NT2/D1 (cell line): Measurements from ENCODE around the gene PNLIP.

Experiments
- YY1 ChIP-seq: IDR thresholded peaks from 2 replicates; pipeline ENCODE4 v1.6.1; 2011; ENCODE audit not compliant: insufficient read length, insufficient read depth
- ZNF274 ChIP-seq: IDR thresholded peaks from 2 replicates; pipeline ENCODE4 v1.6.1; 2011; ENCODE audit warnings: mild to moderate bottlenecking, low read depth, low read length

DNA sequence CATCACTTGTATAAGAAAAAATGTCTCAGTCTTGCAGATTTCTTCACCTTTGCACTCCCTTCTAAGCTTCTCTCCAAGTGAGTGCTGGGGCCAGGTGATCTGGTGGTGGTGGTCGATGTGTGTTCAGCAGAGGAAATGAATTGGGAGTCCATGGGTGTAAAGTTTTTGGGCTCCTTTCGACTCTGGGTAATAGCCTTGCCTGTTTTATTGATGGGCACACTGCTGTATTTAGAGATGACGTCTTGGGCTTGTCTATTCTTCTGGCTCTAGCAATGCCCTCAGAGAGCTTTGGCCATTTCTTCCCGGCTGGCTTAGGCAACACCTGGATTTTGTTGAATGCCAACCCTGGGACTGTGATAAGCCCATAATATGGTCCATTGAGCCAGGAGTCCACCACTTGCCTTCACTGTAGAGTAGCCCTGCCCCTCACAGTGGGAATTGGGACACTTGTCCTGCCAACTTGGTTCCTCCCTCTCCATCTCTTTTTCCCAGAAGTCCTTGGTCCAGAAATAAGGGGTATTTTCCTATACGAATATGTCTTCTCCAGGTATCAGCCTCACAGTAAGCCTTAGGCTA lies 11.7 kb downstream of the PNLIP start:
- TF ChIP-seq ZNF274 (no peak), YY1 (no peak)
